OCI-M1 (cell line): ENCODE data around the gene CIRBP.

Experiments
- DNase-seq: peaks from one replicate; lab custom pipeline; 2025; lab: John Stamatoyannopoulos, UW

CIRBP gene

DNA sequence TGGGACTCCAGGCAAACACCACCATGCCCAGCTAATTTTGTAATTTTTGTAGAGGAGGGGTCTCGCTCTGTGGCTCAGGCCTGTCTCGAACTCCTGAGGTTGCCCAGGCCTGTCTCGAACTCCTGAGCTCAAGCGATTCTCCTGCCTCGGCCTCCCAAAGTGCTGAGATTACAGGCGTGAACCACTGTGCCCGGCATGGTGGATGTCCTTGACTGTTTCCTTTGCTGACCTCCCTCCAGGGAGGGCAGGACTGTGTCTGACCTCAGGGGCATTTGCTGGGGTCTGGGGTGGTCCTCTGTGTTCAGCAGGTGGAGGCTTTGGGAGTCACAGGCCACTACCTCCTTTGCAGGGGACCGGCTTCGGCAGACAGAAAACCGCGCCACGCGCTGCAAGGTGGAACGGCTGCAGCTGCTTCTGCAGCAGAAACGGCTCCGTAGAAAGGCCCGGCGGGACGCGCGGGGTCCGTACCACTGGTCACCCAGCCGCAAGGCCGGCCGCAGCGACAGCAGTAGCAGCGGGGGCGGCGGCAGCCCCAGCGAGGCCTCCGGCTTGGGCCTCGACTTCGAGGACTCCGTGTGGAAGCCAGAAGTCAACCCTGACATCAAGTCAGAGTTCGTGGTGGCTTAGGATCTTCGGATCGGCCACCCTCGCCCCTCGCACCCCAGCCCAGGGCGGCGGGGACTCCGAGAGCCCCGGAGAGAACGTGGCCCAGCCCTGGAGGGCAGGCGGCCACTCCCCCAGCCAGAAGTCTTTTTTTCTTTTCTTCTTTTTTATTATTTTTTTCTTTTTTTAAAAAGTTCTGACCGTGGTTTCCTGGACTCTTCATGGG lies 12.3 kb upstream of the CIRBP start:
- DNase-seq = no peak

DNA sequence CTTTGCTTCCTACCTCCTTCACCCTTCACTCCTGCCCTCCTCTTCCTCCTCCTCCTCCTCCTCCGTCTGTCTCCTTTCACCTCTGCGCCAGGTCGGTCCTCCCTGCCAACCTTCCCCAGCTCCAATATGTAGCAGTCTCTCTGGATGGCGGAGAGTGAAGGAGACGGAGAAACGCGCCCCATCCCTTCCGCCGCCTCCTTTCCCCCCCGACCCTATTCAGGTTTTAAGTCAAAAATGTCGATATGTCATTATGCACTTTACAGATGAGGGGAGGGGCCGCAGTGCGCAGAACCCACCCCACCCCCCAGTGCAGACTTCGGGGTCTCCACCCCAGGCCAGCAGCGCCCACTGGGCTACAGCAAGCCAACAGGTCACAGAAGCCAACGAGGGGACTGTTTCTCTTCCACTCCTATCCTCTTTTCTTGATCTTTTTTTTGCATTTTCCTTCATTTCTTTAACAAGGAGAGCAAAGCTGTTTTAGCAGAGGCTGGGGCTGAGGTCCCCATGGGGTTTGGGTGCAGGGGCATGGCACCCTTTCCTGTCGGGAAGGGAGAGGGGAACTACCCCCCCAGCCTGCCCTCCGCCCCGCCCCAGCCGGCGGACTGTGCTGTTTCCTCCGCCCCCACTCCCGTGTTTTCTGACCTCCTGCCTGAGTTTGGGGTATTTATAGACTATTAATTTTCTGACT lies 11.5 kb upstream of the CIRBP start:
- no peak for DNase-seq

DNA sequence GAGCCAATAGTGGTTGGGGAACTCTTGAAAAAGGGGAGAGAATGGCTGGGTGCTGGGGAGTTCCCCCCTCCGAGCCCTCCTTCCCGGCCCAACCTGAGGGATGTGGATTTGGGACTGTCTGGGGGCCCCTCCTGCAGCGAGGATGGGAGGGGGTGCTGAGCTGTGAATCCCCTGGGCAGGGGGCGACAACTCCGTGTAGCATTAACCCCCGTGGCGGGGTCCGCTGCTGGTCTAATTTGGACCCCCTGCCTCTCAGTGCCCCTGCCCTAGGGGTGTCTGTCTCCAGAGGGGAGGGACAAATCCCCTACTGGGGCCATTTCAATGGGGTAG lies 11.0 kb upstream of the CIRBP start:
- no peak for DNase-seq

DNA sequence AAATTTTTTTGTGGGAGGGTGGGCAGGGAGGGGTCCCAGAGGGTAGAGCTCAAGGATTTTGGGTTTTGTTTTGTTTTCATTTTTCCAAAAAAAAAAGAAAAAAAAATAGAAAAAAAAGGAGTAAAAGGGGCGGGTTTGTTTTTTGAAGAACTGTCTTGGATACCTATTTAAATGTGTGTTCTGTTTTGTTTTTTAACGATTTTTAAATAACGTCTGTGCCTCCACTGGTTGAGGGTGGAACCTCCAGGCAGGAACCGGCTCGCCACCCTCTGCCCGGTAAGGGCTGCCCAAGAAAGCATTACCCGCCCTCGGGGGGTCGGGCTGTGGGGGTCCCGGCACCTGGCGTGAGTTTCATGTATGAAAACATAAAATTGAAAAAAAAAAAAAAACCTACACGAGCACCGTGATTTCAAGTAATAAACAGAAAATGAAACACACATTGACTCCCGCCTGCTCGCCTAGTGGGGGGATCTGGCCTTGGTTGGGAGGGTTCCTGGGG lies 10.4 kb upstream of the CIRBP start:
- DNase-seq = peak; percentile 54

DNA sequence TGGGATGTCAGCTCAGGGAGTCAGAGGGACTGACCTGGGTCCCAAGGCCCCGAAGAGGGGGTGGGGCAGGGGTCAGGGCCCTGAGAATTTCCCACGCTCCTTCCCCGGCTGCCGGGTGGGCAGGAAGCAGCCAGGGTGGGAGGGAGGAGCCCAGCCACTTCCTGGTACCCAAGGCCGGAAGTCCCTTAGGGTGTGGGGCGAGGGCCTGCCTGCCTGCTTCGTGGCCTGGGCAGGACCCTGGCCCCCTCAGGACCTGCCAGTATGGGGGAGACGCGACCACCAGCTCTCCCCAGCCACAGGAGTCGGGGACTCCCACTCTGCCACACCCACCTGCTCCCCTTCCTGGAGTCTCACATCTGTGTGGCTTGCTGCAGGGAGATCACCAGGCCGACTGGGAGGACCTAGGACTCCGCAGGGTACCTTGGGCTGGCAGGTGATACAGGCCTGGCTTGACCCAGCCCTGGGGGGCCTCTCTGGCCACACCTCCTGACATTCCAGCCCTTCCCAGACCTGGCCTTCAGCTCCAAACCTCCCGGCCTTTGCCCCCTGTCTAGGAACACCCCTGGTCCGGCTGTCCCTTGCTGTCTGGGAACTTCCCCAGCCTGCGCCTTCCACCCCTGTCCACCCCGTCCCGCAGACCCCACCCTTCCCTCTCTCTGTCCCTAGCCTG lies 9.8 kb upstream of the CIRBP start:
- peak; percentile 74 for DNase-seq

DNA sequence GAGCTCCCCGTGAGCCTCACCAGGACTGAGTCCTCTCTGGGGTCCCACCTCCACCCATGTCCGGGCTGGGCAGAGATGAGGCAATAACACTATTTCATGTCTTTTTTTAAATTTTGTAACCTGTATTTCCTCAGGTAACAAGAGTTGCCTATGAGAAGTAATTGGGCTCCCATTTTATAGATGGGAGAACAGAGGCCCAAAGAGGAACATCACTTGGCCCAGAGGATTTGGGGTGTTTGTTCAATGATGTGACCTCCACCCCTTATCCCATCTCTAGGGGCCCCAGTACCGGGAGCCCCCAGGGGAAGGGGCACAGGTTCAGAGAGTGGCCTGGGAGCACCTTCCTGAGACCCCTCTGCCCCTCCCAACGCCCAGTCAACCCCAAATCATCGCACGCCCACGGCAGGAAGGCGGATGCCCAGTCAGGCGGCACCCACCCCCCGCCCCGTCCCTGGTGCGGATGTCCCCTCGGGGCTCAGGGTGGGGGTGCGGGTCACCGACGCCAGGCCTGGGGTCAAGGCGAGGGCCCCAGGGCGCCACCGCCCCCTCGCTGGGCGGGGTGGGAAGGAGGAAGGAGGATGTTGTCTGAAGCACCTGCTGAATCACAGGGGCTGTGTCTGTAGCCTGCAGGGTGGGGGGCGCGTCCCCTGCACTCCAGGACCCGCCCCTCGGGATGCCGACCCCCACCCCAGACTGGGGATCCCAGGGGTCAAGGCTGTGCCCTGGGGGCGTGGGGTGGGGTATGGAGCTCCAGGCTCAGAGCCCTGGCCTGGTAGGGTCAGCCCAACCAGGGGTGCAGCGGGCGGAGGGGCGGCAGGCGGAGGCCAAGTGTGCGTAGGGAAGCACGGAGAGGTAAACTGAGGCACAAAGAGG lies 9.0 kb upstream of the CIRBP start:
- peak; percentile 53 for DNase-seq

DNA sequence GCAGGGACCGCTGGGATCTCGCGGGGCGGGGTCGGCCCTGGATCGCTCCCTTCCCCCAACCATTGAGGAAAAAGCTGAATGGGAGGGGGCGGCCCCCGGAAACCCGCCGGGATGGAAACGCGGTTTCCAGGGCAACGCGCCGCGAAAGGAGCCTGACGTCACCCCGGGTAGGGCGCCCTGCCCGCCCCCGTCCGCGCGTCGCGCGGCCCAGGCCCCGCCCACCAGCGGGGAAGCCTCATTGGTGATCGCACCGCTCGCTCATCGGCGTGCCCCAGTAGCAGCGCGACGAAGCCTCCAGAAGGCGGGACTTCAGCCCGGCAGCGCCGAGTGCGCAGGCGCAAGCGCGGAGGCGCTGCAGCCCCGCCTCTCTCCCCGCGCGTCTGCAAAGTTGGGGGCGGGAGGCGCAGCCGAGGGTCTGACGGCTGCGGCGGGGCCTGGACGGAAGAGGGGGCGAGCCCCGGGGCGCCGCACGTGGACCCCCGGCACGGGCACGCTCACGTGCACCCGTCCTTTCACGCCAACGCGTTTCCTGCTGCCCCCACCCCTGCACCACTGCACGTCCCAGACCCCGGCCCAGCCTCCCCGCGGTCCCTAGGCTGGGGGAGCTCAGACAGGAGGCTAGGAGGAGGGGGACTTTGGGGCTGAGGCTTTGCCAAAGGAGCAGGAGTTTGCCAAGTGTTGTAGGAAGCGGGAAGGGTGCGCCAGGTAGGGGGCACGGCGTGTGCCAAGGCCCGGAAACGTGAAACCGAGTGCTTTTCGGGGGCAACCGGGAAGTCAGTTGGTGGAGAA lies 8.2 kb upstream of the CIRBP start:
- DNase-seq = peak; percentile 94

DNA sequence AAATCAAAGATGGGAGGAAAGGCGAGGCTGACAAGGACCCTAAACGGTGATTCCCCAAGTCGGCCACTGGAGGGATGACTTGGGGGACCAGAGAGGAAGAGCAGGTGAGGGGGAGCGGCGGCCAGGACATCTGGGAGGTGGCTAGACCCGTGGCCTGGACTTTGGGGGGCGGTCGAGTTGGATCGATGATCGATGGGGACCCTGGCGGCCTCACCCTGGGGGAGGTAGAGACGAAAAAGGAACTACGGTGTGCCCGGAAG lies 7.7 kb upstream of the CIRBP start:
- peak; percentile 28 for DNase-seq

DNA sequence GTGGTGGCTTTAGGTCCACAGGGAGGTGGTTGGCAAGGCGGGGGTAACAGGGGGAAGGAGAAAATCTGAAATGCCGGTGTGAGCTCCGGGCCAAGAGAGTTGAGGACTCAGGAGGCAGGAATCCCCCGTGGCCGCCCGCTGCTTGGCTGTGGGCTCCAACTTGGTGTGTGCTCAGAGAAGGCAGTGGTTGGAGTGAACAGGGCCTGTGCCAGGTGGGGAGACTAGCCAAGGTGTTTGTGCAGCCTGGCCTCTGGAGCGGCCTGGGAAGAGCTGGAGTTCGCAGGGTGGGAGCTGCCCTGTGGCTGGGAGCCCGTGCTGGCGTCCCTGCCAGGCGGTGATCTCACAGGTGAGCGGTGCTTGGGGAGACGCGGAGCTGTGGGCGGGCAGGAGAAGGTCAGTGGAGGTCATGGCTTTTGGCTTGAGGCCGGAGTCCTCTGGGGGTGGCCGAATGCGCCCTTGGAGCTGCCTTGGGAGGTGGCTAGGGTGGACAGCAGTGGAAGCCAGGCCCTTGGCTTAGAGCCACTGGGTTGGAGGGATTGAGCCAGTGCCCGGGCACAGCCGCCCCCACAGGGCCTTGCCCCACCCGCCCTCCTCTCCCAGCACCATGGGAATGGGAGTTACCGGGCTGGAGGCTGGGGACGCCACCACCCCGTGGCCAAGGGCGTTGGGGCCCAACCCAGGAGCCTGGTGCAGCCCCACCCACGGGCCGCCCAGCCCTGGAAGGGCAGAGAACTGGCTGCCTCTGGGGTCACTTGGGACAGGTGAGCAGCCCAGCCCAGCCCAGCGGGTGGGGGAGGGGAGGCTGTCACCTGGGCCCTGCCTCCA lies 7.1 kb upstream of the CIRBP start:
- DNase-seq = no peak

DNA sequence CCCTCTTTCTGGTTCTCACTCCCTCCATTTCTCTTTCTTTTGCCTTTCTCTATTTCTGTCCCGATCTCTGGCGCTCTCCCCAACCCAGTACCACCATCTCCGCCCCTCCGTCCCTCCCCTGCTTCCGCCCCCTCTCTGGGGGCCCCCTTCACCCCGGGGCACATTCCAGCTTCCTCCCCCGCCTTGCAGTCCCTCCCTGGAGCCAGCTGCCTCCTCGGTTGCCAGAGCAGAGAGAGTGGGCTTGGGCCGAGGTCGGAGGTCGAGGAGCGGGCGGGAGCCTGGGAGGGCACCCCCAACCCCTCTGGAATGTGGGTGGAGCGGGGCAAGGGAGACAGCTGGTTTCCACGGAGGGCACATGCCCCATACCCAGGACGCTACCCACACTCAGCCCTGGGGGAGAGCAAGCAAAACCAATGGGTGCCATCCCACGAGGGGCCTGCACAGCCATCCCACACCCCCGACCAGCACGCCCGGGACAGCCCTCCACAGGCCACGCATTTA lies 6.5 kb upstream of the CIRBP start:
- no peak for DNase-seq

DNA sequence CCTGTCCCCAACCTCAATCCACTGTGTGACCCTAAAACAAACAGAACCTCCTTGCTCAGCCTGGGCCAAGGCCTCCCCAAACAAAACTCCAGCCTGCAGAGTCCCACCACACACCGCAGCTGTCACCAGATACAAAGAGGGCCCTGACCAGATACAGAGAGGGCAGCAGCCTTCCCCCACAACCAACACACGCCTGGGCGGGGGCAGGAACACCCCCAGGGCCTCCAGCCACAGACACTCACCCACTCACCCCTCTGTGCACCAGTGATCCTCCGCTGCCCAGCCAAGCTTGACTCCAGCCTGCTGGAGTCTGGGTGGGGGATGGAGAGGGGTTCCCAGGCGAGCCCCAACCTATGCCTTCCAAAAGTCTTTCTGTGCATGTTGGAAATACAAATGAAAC lies 5.9 kb upstream of the CIRBP start:
- DNase-seq = no peak

DNA sequence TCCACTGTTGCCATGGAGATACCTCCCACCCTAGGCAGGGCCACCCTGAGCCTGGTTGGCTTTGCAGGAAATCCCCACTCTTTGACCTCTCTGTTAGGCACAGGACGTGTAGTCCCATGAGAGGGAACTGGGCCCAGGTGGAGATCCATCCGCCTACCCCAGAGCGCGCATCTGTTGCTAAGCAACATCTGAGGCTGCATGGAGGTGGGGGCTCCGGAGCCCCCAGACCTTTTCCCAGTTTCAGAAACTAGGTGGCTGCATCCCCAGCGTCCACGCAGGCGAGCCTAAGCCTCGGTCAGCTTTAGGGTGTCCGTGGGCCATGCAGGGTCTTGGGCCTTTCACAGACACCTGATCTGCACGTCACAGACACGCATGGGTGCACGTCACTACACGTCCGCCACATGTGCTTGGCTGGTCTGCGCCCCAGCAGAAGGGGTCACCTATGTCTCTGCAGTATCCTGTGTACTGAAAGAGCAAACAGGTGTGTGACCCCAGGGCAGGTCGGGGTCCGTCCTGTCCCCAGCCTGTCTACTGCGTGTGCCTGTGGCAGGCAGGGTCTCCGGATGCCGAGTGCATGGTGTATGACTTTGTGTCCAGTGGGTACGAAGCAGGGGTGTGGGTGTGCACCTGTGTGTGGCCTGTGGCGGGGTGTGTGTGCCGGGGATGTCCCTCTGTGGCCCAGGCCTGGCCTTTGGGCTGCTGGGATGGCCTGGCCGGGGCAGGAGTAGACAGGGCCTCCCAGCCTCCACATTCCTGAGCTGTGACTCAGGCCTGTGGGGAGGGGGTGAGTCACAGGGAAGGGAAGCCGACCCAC lies 4.1 kb upstream of the CIRBP start:
- no peak for DNase-seq

DNA sequence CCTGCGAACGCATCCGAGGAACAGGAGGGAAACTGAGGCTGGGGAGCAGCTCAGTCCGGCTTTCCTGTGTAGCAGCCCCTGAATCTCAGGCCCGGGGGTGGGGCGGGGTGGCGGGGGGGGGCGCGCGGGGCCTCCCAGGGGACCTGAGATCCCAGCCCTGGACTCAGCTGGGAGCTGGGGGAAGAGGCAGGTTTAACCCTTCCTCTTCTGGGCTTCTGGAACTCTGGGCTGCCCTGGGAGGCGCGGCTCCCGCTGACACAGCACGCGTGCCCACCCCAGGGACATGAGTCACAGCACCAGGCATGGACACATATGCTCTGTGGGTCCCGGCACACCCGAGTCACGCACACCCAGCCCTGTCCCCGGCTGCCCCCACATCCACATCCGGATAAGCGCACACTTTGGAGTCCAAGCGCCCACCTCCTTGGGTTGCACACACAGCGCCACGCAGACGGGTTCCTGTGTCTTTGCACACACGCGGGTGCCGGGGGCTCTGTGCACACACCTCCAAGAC lies 3.5 kb upstream of the CIRBP start:
- DNase-seq = no peak

DNA sequence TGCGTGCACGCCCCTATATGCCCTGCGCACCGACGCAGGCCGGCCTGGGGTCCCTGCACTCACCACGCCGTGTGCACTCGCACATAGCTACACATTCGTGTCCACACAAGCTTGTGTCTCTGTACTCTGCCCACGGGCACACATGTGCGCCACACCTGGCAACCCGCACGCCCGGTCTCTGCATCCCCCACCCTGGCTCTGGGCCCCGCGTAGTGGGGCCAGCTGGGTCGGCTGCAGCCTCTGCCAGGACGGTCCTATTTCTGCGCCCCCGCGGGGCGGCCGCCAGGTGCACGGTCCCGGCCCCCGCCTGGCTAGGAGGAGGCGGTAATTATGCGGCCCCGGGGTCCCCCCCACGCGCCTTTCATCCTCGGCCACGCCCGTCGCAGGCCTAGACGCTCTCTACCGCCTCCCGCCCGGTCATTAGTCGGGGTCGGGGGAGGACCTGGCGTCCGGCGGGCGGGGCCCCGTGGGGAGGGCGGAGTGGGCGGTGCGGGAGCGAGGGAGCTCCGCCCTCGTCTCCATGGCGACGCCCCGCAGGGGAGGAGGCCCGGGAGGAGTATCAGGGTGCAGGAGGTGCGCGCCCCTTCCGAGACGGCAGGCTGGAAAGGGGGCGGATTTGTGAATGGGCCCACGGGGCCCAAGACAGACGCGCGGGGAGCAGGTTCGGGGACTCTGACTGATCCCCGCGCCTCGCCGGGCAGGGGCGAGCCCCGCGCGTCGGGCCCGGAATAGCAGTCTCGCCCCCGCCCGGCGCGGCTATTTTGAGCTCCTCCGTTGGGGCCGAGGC lies 2.8 kb upstream of the CIRBP start:
- peak; percentile 81 for DNase-seq

DNA sequence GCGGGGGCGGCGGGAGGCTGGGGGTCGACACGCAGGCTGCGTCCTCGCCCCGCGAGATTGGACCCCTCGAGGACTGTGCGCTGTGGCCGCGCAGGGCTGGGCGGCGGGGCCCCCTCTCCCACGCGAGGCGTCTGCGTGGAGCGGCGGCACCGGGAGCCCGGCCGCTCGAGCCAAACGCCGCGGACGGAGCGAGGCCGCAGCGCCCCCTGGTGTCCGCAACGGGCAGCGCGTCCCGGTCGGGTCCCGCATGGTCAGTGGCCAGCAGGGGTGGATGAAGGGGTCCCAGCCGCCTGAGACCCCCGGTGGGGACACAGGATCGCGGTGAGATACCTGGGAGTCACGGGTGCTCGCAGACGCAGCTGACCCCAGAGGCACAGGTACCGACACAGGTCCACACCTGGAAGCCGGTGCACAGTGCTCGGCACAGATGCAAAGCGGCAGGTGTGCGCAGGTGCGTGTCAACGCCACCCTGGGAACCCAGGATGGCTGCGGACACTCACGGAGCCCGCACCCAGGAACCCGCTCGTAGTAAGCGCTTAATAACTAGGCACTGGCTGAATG lies 2.1 kb upstream of the CIRBP start:
- DNase-seq = peak; percentile 69

DNA sequence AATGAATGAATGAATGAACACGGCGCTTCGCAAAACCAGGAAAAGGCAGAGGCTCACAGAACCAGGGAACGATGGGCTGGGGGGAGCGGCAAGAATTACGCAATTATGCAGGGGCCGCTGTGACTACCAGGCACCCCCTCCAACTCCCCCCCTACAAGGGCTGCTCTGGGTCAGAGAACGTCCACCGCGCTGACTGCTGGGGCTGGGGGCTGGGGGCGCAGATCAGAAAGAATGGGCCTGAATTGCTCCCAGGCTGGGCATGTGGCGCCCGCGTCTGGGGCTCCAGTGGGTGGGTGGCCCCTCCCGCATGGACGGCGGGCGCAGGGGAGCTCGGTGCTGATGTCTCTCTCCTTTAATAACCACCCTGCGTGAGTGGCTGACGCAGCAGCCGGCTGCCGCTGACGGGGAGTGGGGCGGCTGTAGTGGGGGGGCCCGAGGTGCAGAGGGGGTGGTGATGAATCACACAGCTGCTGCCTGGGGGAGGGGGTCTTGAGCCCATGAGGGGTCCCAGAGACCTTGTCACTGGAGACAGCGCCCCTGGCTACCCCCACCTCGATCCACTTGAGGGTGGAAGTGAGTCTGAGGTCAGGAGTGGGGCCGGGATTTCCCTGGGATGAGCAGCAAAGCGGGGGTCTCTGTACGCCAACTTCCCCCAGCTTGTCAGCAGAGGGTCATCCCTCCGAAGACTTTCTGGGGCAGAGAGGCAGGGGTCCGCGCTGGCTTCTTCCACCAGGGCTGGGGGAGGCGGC lies 1.5 kb upstream of the CIRBP start:
- DNase-seq = peak; percentile 17
